Natural killer cell (primary cell): Measurements from ENCODE around the gene A2ML1. TPM values are rescaled to one million over a fixed set of nuclear protein-coding genes. Genes with fewer than 3 reads are reported as not detected.
"Not testable (repeated sequence)": the region's sequence is repeated elsewhere in the genome, so short reads cannot be mapped to it uniquely, and the experiment has no call there.

Experiments used
- ATAC-seq, 3 donors: fragments of 150-1000 bp in 2 of 3; fragments of 200-7000 bp in 1 of 3; cut with Tn5 transposase; 1 replicate in 1 of 3; 2 replicates in 2 of 3; pipeline ENCODE4 v1.10.0; 2021; ENCODE audit warnings: mild to moderate bottlenecking in 2 of 3, moderate library complexity in 2 of 3
- DNase-seq, 2 donors: peaks; one replicate each; pipeline versions ENCODE4 v3.0.0 to v3.0.0-alpha.2; 2013 to 2021; ENCODE audit warnings: mixed read lengths in 1 of 2
- H3K27ac ChIP-seq: one replicate; pipeline ENCODE4 v1.5.1; 2013; ENCODE audit warnings: mild to moderate bottlenecking, low read length
- H3K27me3 ChIP-seq: one replicate; pipeline ENCODE4 v1.6.1; 2013; ENCODE audit warnings: low read length; ENCODE audit not compliant: control insufficient read depth, insufficient read depth
- H3K36me3 ChIP-seq: one replicate; pipeline ENCODE4 v1.6.1; 2013; ENCODE audit warnings: low read length; ENCODE audit not compliant: control insufficient read depth, insufficient read depth
- H3K4me1 ChIP-seq: one replicate; pipeline ENCODE4 v1.6.1; 2013; ENCODE audit warnings: low read length; ENCODE audit not compliant: control insufficient read depth, insufficient read depth
- H3K4me3 ChIP-seq: one replicate; pipeline ENCODE4 v1.5.1; 2013; ENCODE audit warnings: low read length
- H3K9me3 ChIP-seq: one replicate; pipeline ENCODE4 v1.6.1; 2013; ENCODE audit warnings: low read length; ENCODE audit not compliant: control insufficient read depth, insufficient read depth
- H3K27ac Mint-ChIP-seq, 2 donors: one replicate each; pipeline ENCODE4 v1.8.0; 2022; ENCODE audit warnings: mild to moderate bottlenecking in 2 of 2, mixed read lengths in 2 of 2, moderate library complexity in 1 of 2
- H3K27me3 Mint-ChIP-seq, 2 donors: one replicate each; pipeline ENCODE4 v1.8.0; 2022; ENCODE audit warnings: low read depth in 2 of 2, mixed read lengths in 2 of 2
- H3K36me3 Mint-ChIP-seq: one replicate; pipeline ENCODE4 v1.8.0; 2022; ENCODE audit warnings: mixed read lengths
- H3K4me1 Mint-ChIP-seq, 2 donors: one replicate each; pipeline ENCODE4 v1.8.0; 2022; ENCODE audit warnings: mixed read lengths in 2 of 2
- H3K4me3 Mint-ChIP-seq: one replicate; pipeline ENCODE4 v1.8.0; 2022; ENCODE audit warnings: mild to moderate bottlenecking, moderate library complexity, mixed read lengths
- H3K9me3 Mint-ChIP-seq, 2 donors: one replicate each; pipeline ENCODE4 v1.8.0; 2022; ENCODE audit warnings: mixed read lengths in 2 of 2
- CTCF ChIP-seq: fragments of 200-600 bp; IDR thresholded peaks from one replicate; pipeline ENCODE4 v1.8.0; 2022; ENCODE audit warnings: antibody characterized with exemption
- WGBS: methylation state at CpG from one replicate; pipeline ENCODE4 v1.1.7; 2013; ENCODE audit warnings: missing lambda C conversion rate; ENCODE audit not compliant: insufficient coverage; 5-methylcytosine and 5-hydroxymethylcytosine counted together
- intact Hi-C: fragments of 100-400 bp; cut with micrococcal nuclease; formaldehyde crosslinking; loops from one replicate; pipeline ENCODE4 v1.14.2; 2022
- total RNA-seq, 4 donors: library from RNA; stranded (reverse); fragments of 120-200 nt in 1 of 4; gene quantifications; one replicate each; pipeline versions ENCODE4 v1.2.3 to v1.2.4, GENCODE V29; 2013 to 2022

The A2ML1 gene
- total RNA-seq, 3 donors from 2014 or later (not counting 1 experiment from before 2014, with no cell fraction given) = not detected

GRCh38 chr12:8914033-8914715, 91.8 kb downstream of the A2ML1 start, which contains the start of gene PHC1:
TSS of gene PHC1 (plus strand) at chr12:8914509. CDS start at chr12:8917678, 3,169 bp downstream.
- DNase-seq = peak; percentile 61 to 93
- TF ChIP-seq CTCF = peak; percentile 17
- Mint-ChIP-seq H3K4me1 (peaks cover 13 to 14% of the 10 kb centered on the region in 2 donors), H3K27ac (peak within 1 kb of the TSS in 1 of 2 donors; percentile 83), H3K4me3 (peak within 1 kb of the TSS; percentile 96)
- peaks cover 10% of the 10 kb centered on the region for H3K4me1 ChIP-seq
- H3K36me3 ChIP-seq, H3K27me3 ChIP-seq, H3K36me3 Mint-ChIP-seq, H3K9me3 Mint-ChIP-seq, H3K9me3 ChIP-seq, H3K27me3 Mint-ChIP-seq: not testable (repeated sequence)
- WGBS = under 1% methylated on average over 29 of the region's 57 CpGs
- peak within 1 kb of the TSS; percentile 79 for H3K27ac ChIP-seq
- peak; percentile 71 to 80 (median 78) for ATAC-seq
- intact Hi-C loops = loop anchor here (2.0 to 5.0 kb wide), 3 partner anchors 38 to 135 kb away; no protein-coding TSS in a partner anchor
- H3K4me3 ChIP-seq = peak within 1 kb of the TSS; percentile 60

GRCh38 chr12:8914716-8915526, 92.5 kb downstream of the A2ML1 start:
- Mint-ChIP-seq H3K27me3 (no peaks in the 10 kb centered on the region), H3K4me3 (no peak overlapping the region), H3K4me1 (peaks cover 13 to 14% of the 10 kb centered on the region in 2 donors), H3K27ac (no peak overlapping the region), H3K36me3 (peaks cover 5% of the 10 kb centered on the region), H3K9me3 (no peaks in the 10 kb centered on the region)
- Histone ChIP-seq H3K27me3 (no peaks in the 10 kb centered on the region), H3K4me3 (peak overlapping the region; percentile 60), H3K27ac (peak overlapping the region; percentile 45), H3K9me3 (no peaks in the 10 kb centered on the region), H3K4me1 (peaks cover 10% of the 10 kb centered on the region), H3K36me3 (peaks cover 8% of the 10 kb centered on the region)
- WGBS = 7% methylated on average over 30 of the region's 35 CpGs
- no peak for TF ChIP-seq CTCF
- intact Hi-C loops = loop anchor here (2.0 to 5.0 kb wide), 3 partner anchors 37 to 134 kb away; no protein-coding TSS in a partner anchor
- peak; percentile 45 to 77 for DNase-seq
- ATAC-seq = peak; percentile 75 to 78 (median 77)

- Mint-ChIP-seq H3K27me3 (no peaks in the 10 kb centered on the region), H3K4me1 (peaks cover 13 to 14% of the 10 kb centered on the region in 2 donors), H3K27ac (no peak overlapping the region), H3K4me3 (no peak overlapping the region), H3K36me3 (peaks cover 11% of the 10 kb centered on the region), H3K9me3 (no peaks in the 10 kb centered on the region)
- ATAC-seq = no peak
- peaks cover 15% of the 10 kb centered on the region for H3K36me3 ChIP-seq
- H3K27me3 ChIP-seq = no peaks in the 10 kb centered on the region
- no peak for DNase-seq
- no peak overlapping the region for H3K4me3 ChIP-seq
- intact Hi-C loops = no loop called here
- TF ChIP-seq CTCF = no peak
- peaks cover 10% of the 10 kb centered on the region for H3K4me1 ChIP-seq
- no peaks in the 10 kb centered on the region for H3K9me3 ChIP-seq
- no peak overlapping the region for H3K27ac ChIP-seq
These were observed 93.7 kb downstream of the A2ML1 start for GRCh38 chr12:8916154-8916553.
